SK-N-MC (cell line): ENCODE data around the gene LNX1.

ENCODE experiments used
- EZH2 ChIP-seq: fragments of 200-600 bp; sonication (generic); IDR thresholded peaks from one replicate; pipeline ENCODE4 v1.6.1; 2017; ENCODE audit warnings: antibody characterized with exemption
- FOXP2 ChIP-seq: optimal IDR thresholded peaks from 2 replicates; pipeline ENCODE3; 2011; ENCODE audit warnings: mild to moderate bottlenecking, moderate library complexity; ENCODE audit not compliant: insufficient read depth; ENCODE audit errors: extremely low read length, control extremely low read depth
- POLR2AphosphoS5 ChIP-seq: IDR thresholded peaks from 2 replicates; pipeline ENCODE4 v1.6.1; 2012; ENCODE audit warnings: mild to moderate bottlenecking, low read depth, low read length, borderline replicate concordance

DNA sequence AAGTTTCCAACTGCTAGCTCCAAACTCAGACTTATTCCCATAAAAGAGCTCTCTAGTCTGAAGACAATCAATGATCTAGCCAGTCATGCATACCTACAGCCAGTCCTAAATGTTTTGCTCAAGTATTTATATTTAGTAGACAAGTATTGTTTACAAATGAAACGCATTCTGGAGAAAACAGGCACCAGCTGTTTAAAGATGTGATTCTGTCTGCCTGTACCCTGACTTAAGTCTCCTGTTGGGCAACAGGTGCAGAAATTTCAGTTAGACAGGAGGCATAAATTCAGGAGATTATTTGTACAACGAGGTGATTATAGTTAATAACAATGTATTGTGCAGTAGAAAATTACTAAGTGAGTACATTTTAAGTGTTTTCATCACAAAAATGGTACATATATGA, 28.9 kb downstream of the LNX1 start:
- TF ChIP-seq POLR2AphosphoS5: no peak
- no peak for TF ChIP-seq EZH2
- no peak for TF ChIP-seq FOXP2
